Adipose tissue (tissue), 3 donors: Measurements from ENCODE around the gene CMTM7. TPM values are rescaled to one million over a fixed set of nuclear protein-coding genes. Genes with fewer than 3 reads are reported as not detected.

Source experiments
- H3K27ac ChIP-seq: one replicate; pipeline ENCODE4 v1.5.1; 2013; ENCODE audit warnings: low read depth, low read length
- WGBS, 3 donors: extraction: QIAGEN DNeasy Blood & Tissue Kit; methylation state at CpG; one replicate each; pipeline ENCODE4 v1.1.7; 2013; 5-methylcytosine and 5-hydroxymethylcytosine counted together
- polyA plus RNA-seq, 3 donors: library from polyadenylated mRNA; stranded (reverse); fragments of 200-250 nt; gene quantifications; one replicate each; pipeline ENCODE4 v1.2.3, GENCODE V29; 2013
- donor health status: healthy with polysubstance abuse.
- donor health status: Bipolar disorder and iron deficiency.
- donor health status: healthy.

Gene CMTM7
- polyA plus RNA-seq, 3 donors, result 8.7 to 19.2 (median 14.7) TPM

DNA sequence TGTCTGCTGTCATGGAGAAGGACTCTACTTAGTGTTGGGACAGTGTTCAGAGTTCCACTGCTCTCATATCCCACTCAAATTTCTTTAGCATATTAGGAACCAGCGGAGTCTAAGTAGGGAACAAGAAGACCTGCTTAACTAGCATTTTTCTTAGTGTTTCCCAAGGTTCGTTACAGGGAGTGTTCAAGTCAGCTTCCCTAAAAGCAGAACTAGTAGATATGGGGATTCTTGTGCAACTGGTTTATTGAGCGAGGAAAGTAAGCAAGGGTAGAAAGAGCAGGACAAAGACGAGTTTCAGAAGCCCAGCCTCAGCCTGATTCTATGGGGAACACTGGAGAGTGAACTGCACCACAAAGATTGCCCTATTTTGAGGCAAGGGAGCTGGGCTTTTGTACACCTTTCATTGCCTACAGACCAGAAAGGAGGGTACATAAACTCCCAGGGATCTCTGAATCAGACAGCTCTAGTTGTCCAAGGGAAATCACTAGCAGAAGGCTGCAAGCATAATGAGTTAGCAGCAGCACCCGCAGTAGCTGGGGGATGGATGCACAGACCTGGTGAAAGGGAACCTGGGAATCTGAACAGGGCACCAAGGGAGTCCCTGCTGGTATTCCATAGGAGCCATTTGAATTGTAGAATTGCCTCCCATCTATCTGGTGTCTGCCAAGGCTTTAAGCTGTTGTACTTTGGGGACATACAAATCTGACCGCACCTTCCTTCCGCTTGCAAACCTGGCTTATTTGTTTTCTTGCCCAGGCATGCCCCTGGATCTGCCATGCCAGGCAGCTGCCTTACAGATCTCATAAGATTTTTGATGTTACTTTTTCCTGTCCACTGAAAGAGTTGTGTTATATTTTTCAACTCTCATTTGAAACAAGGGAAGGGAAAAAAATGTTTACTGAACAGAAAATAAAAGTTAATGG, 15.1 kb downstream of the CMTM7 start:
- WGBS, 3 donors, result 67 to 76% (median 71%) methylated on average over 7 of the region's 7 CpGs
- peak overlapping the region; percentile 64 for H3K27ac ChIP-seq

DNA sequence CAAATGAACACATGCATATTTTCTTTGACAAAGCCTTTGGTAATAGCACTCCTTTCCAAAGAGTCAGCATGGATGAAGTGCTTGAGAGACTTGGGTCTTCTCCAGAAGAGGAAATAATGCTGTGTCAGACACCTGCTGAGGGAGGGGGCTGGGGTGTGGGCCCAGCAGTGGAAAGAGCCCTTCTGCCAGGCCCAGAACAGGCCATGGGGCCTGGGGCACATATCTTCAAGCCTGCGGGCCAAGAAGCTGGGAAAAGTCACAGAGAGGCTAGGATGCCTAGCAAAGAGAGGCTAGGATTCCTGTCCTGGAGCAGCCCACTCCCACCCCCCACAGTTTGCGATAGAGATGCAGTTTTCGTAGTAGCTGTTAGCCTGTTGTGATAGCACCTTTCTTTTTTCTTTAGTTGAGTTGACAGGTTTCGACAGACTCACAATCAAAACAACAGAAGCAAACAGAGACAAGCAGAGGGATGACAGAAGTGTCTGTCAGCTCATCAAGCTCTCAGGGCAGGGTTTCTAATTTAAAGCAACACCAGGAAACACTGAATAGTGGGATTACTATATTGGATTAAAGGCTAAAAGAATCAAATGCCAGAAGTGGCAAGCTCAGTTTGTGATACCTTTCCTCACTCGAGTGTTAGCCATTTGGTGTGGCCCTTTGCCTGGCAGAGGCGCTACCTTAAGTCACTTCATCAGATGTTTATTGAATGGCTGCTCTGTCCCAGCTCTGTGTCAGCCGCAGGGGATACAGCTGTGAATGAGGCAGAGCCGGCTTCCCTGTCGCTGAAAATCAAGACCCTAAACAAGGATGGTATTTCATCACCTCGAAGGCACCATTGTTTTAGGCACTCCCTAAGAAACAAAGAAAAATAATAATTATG, 19.0 kb downstream of the CMTM7 start:
- no peak overlapping the region for H3K27ac ChIP-seq
- 76 to 82% (median 81%) methylated on average over 10 of the region's 10 CpGs for WGBS, 3 donors

- no peak overlapping the region for H3K27ac ChIP-seq
- 86 to 93% (median 90%) methylated on average over 5 of the region's 5 CpGs for WGBS, 3 donors
These were observed 19.8 kb downstream of the CMTM7 start for GRCh38 chr3:32411442-32411841.

DNA sequence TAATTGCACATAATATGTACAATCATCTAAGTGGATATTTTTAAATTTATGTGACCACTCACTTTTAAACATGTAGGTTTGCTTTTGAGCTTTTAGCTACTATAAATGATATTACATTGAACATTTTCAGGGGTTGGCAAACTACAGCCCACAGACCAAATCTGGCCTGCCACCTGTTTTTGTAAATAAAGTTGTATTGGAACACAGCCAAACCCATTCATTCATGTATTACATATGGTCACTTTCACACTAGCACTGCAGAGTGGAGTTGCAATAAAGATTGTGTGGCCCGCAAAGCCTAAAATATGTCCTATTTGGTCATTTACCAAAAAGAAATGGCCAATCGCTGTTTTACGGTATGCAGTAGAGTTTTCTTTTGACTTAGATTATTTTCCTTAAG, 21.2 kb downstream of the CMTM7 start:
- H3K27ac ChIP-seq, result no peak overlapping the region
- 48 to 99% (median 94%) methylated on average over 3 of the region's 3 CpGs for WGBS, 3 donors

GRCh38 chr3:32413845-32414521, 22.3 kb downstream of the CMTM7 start:
- WGBS, 3 donors, result 71 to 89% (median 84%) methylated on average over 10 of the region's 10 CpGs
- no peak overlapping the region for H3K27ac ChIP-seq

DNA sequence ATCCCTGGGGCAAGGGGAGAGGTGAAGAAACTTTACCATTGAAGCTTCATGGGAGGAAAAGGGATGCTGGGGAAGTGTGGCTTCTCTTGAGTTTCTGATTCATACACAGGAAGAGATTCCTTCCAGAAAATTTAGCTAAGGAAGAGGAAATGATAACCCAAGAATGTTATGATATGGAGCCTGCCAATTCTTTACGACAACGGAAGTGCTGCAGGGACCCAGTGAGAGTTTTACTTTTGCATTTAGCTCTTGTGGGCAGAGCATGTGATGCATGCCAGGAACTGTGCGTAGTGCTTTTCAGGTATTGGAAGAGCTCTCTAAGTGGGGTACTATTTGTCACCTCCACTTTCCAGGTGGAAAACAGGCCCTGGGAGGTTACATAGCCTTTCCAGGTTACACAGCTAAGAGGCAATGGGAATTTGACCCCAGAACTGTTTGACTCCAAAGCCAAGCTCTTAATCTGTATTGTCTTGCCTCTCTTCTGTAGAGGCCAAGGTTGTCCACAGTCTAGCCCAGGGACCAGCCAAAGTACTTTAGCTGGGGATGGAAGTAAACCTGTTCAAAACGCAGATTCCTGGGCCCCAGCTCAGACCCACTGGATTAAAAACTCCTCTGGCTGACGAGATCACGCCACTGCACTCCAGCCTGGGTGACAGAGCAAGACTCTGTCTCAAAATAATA, 23.0 kb downstream of the CMTM7 start:
- 60 to 76% (median 66%) methylated on average over 6 of the region's 6 CpGs for WGBS, 3 donors

GRCh38 chr3:32419742-32420125, 28.1 kb downstream of the CMTM7 start:
- WGBS, 3 donors, result 51 to 80% (median 64%) methylated on average over 2 of the region's 2 CpGs
- H3K27ac ChIP-seq, result no peak overlapping the region

More for the DNA sequence above, 23.0 kb downstream of the CMTM7 start:
- H3K27ac ChIP-seq, result no peak overlapping the region

- WGBS, 3 donors, result 32 to 43% (median 38%) methylated on average over 14 of the region's 14 CpGs
- no peak overlapping the region for H3K27ac ChIP-seq
These were observed 28.7 kb downstream of the CMTM7 start for GRCh38 chr3:32420126-32421038.

GRCh38 chr3:32421185-32421584, 29.5 kb downstream of the CMTM7 start:
- WGBS, 3 donors, result 81 to 85% (median 82%) methylated on average over 3 of the region's 3 CpGs
- no peak overlapping the region for H3K27ac ChIP-seq

GRCh38 chr3:32421991-32422859, 30.6 kb downstream of the CMTM7 start:
- H3K27ac ChIP-seq, result no peak overlapping the region
- 14 to 28% (median 27%) methylated on average over 10 of the region's 10 CpGs for WGBS, 3 donors

DNA sequence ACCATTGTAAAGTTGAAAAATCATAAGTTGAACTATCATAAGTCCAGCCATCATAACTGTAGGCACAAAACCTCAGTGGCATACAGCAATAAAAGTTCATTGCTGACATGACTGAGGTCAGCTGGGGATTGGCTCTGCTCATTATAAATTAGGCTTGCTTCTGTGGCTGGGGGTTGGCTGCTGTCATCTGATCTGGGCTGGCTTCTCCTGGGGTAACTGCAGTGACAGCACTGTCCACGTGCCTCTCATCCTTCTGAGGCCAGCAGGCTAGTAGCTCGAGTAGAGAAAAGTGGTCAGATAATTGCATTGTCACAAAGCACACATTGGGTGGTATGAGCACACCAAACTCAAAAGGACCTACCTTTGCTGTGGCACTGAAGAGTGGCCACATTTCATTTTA, 31.3 kb downstream of the CMTM7 start:
- no peak overlapping the region for H3K27ac ChIP-seq
- WGBS, 3 donors, result 58 to 77% (median 73%) methylated on average over 2 of the region's 2 CpGs

GRCh38 chr3:32423534-32423933, 31.9 kb downstream of the CMTM7 start:
- no peak overlapping the region for H3K27ac ChIP-seq
- 92 to 96% (median 92%) methylated on average over 3 of the region's 3 CpGs for WGBS, 3 donors

GRCh38 chr3:32423956-32424557, 32.4 kb downstream of the CMTM7 start:
- WGBS, 3 donors, result 71 to 89% (median 77%) methylated on average over 12 of the region's 12 CpGs
- H3K27ac ChIP-seq, result no peak overlapping the region

DNA sequence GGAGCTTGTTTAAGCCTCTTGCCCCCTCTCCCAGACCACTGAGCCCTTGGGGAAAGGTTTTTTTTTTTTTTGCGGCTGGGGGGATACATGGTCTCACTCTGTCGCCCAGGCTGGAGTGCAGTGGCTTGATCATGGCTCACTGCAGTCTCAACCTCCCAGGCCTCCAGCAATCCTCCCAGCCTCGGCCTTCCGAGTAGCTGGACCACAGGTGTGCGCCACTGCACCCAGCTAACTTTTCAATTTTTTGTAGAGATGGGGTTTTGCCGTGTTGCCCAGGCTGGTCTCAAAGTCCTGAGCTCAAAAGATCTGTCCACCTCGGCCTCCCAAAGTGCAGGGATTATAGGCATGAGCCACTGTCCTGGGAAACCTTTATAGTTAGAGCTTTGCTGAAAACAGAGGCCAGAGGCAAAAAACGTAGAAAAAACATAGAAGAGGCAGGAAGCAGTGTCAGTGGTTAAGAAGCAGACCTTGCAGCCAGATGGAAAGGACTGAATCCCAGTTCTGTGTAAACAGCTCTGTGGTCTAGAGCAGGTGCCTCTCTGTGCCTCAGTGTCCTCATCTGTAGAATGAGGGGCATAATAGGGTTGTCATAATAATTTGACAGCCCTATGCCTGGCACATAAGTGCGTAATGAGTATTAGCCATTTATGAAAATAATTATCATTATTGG, 33.1 kb downstream of the CMTM7 start:
- WGBS, 3 donors, result 82 to 87% (median 86%) methylated on average over 9 of the region's 9 CpGs
- H3K27ac ChIP-seq, result no peak overlapping the region
